ENCODE results near the gene OTOP1. TPM values are rescaled to one million over a fixed set of nuclear protein-coding genes. Genes with fewer than 3 reads are reported as not detected.

OTOP1 gene
- not detected for total RNA-seq
- not detected for total RNA-seq (2013)

- TF ChIP-seq CTCF (IDR thresholded peaks at IDR 0.05) = no peak
- peaks cover 0 to 12% of the 10 kb centered on the region in 2 donors for H3K4me1 Mint-ChIP-seq
- Histone ChIP-seq H3K36me3 (ENCODE audit: control insufficient read depth, insufficient read depth, low read length) (no peaks in the 10 kb centered on the region), H3K27me3 (ENCODE audit: control insufficient read depth, insufficient read depth, low read length) (peaks cover 11% of the 10 kb centered on the region), H3K9me3 (ENCODE audit: control insufficient read depth, insufficient read depth, low read length) (no peaks in the 10 kb centered on the region), H3K4me1 (ENCODE audit: control insufficient read depth, insufficient read depth, low read length) (no peaks in the 10 kb centered on the region), H3K27ac (ENCODE audit: low read length) (no peak within 1 kb of the TSS), H3K4me3 (ENCODE audit: low read length) (no peak within 1 kb of the TSS)
- no peaks in the 10 kb centered on the region for H3K9me3 Mint-ChIP-seq
- peaks cover 44 to 67% of the 10 kb centered on the region in 2 donors for H3K27me3 Mint-ChIP-seq (ENCODE audit: low read depth in 2 of 2)
- H3K36me3 Mint-ChIP-seq = no peaks in the 10 kb centered on the region
- 19% methylated on average over 82 of the region's 82 CpGs for WGBS (ENCODE audit: insufficient coverage)
- intact Hi-C loops (cut with micrococcal nuclease) = no loop called here
- H3K27ac Mint-ChIP-seq = no peak within 1 kb of the TSS
- no peak within 1 kb of the TSS for H3K4me3 Mint-ChIP-seq
- DNase-seq (no peak), ATAC-seq (no peak)
Observed at GRCh38 chr4:4226606-4227438, at the start of gene OTOP1. Gene OTOP1, minus strand, starts transcription at chr4:4226929. Its CDS starts 65 bp downstream, at chr4:4226864.

- Histone ChIP-seq H3K4me1 (ENCODE audit: control insufficient read depth, insufficient read depth, low read length) (peaks cover 14% of the 10 kb centered on the region), H3K4me3 (ENCODE audit: low read length) (no peak overlapping the region), H3K9me3 (ENCODE audit: control insufficient read depth, insufficient read depth, low read length) (no peaks in the 10 kb centered on the region), H3K36me3 (ENCODE audit: control insufficient read depth, insufficient read depth, low read length) (peaks cover 61% of the 10 kb centered on the region), H3K27me3 (ENCODE audit: control insufficient read depth, insufficient read depth, low read length) (no peaks in the 10 kb centered on the region), H3K27ac (ENCODE audit: low read length) (no peak overlapping the region)
- intact Hi-C loops (cut with micrococcal nuclease) = no loop called here
- H3K9me3 Mint-ChIP-seq = no peaks in the 10 kb centered on the region
- DNase-seq = no peak
- H3K27ac Mint-ChIP-seq = peak overlapping the region; percentile 62 to 95
- no peak overlapping the region for H3K4me3 Mint-ChIP-seq
- peaks cover 35% of the 10 kb centered on the region for H3K36me3 Mint-ChIP-seq
- ATAC-seq = no peak
- no peaks in the 10 kb centered on the region for H3K27me3 Mint-ChIP-seq (ENCODE audit: low read depth in 2 of 2)
- H3K4me1 Mint-ChIP-seq = peaks cover 40 to 54% of the 10 kb centered on the region in 2 donors
- WGBS (ENCODE audit: insufficient coverage) = 99% methylated on average over 13 of the region's 14 CpGs
- no peak for TF ChIP-seq CTCF (IDR thresholded peaks at IDR 0.05)
Observed at GRCh38 chr4:4274226-4274625, 47.5 kb upstream of the OTOP1 start.

GRCh38 chr4:4271912-4272311 lies 45.2 kb upstream of the OTOP1 start:
- 98% methylated on average over 10 of the region's 10 CpGs for WGBS (ENCODE audit: insufficient coverage)
- intact Hi-C loops (cut with micrococcal nuclease) = no loop called here
- H3K4me3 ChIP-seq (ENCODE audit: low read length) = no peak overlapping the region
- no peaks in the 10 kb centered on the region for H3K27me3 ChIP-seq (ENCODE audit: control insufficient read depth, insufficient read depth, low read length)
- peak overlapping the region; percentile 97 for H3K27ac ChIP-seq (ENCODE audit: low read length)
- H3K9me3 ChIP-seq (ENCODE audit: control insufficient read depth, insufficient read depth, low read length) = no peaks in the 10 kb centered on the region
- DNase-seq = no peak
- H3K4me1 ChIP-seq (ENCODE audit: control insufficient read depth, insufficient read depth, low read length) = peaks cover 33% of the 10 kb centered on the region
- no peak for TF ChIP-seq CTCF (IDR thresholded peaks at IDR 0.05)
- no peak overlapping the region for H3K4me3 Mint-ChIP-seq
- peaks cover 49 to 66% of the 10 kb centered on the region in 2 donors for H3K4me1 Mint-ChIP-seq
- H3K36me3 Mint-ChIP-seq = peaks cover 34% of the 10 kb centered on the region
- H3K27me3 Mint-ChIP-seq (ENCODE audit: low read depth in 2 of 2) = no peaks in the 10 kb centered on the region
- H3K27ac Mint-ChIP-seq = peak overlapping the region; percentile 95 to 96
- no peaks in the 10 kb centered on the region for H3K9me3 Mint-ChIP-seq
- no peak for ATAC-seq
- peaks cover 41% of the 10 kb centered on the region for H3K36me3 ChIP-seq (ENCODE audit: control insufficient read depth, insufficient read depth, low read length)
